Thymus (tissue), 11 donors: ENCODE data around the gene RTKN2. TPM values are rescaled to one million over a fixed set of nuclear protein-coding genes. Genes with fewer than 3 reads are reported as not detected.

Experiments used
- DNase-seq, 9 donors: peaks; one replicate each; pipeline ENCODE4 v3.0.0-alpha.2; 2013; ENCODE audit warnings: low spot score in 9 of 9, low read depth in 6 of 9, missing footprints in 1 of 9
- H3K27ac ChIP-seq, 2 donors: one replicate each; pipeline ENCODE4 v1.5.1; 2013; ENCODE audit warnings: control low read depth in 1 of 2, low read depth in 1 of 2, low read length in 1 of 2, mild to moderate bottlenecking in 1 of 2, moderate library complexity in 1 of 2
- H3K27me3 ChIP-seq, 2 donors: one replicate each; pipeline ENCODE4 v1.5.1; 2013; ENCODE audit warnings: low read length in 1 of 2; ENCODE audit not compliant: control insufficient read depth in 2 of 2, insufficient read depth in 1 of 2
- H3K36me3 ChIP-seq, 2 donors: one replicate each; pipeline ENCODE4 v1.5.1; 2013; ENCODE audit warnings: low read length in 1 of 2, mild to moderate bottlenecking in 1 of 2, moderate library complexity in 1 of 2; ENCODE audit not compliant: control insufficient read depth in 2 of 2, insufficient read depth in 2 of 2
- H3K4me1 ChIP-seq, 2 donors: one replicate each; pipeline ENCODE4 v1.5.1; 2013; ENCODE audit warnings: low read length in 2 of 2; ENCODE audit not compliant: control insufficient read depth in 2 of 2, insufficient read depth in 2 of 2
- H3K4me3 ChIP-seq, 2 donors: one replicate each; pipeline ENCODE4 v1.5.1; 2013; ENCODE audit warnings: low read length in 2 of 2, control low read depth in 1 of 2, mild to moderate bottlenecking in 1 of 2
- H3K9me3 ChIP-seq, 2 donors: one replicate each; pipeline ENCODE4 v1.5.1; 2013; ENCODE audit warnings: low read length in 1 of 2, mild to moderate bottlenecking in 1 of 2; ENCODE audit not compliant: control insufficient read depth in 2 of 2, insufficient read depth in 1 of 2
- WGBS: extraction: QIAGEN DNeasy Blood & Tissue Kit; methylation state at CpG from one replicate; pipeline ENCODE4 v1.1.7; 2013; 5-methylcytosine and 5-hydroxymethylcytosine counted together
- polyA plus RNA-seq: library from polyadenylated mRNA; stranded (reverse); fragments of 200-250 nt; gene quantifications from one replicate; pipeline ENCODE4 v1.2.3, GENCODE V29; 2013
- total RNA-seq: library from RNA; stranded (reverse); fragments of 120-200 nt; gene quantifications from one replicate; pipeline ENCODE4 v1.2.4, GENCODE V29; 2013
- donor health status: healthy.

The RTKN2 gene
- total and polyA plus RNA-seq, 2 donors = 5.0 to 6.2 TPM

GRCh38 chr10:62180677-62181076, 88.0 kb downstream of the RTKN2 start:
- 98% methylated on average over 4 of the region's 4 CpGs for WGBS
- H3K27ac ChIP-seq = no peak overlapping the region
- H3K27me3 ChIP-seq = no peaks in the 10 kb centered on the region
- no peak overlapping the region for H3K4me3 ChIP-seq
- DNase-seq = no peak
- peaks cover 0 to 13% of the 10 kb centered on the region in 2 donors for H3K9me3 ChIP-seq
- no peaks in the 10 kb centered on the region for H3K36me3 ChIP-seq
- peaks cover 18 to 30% of the 10 kb centered on the region in 2 donors for H3K4me1 ChIP-seq

- WGBS = 95% methylated on average over 2 of the region's 2 CpGs
- Histone ChIP-seq H3K27me3 (no peaks in the 10 kb centered on the region), H3K4me1 (peaks cover 10 to 14% of the 10 kb centered on the region in 2 donors), H3K27ac (no peak overlapping the region), H3K9me3 (peaks cover 0 to 13% of the 10 kb centered on the region in 2 donors), H3K36me3 (no peaks in the 10 kb centered on the region), H3K4me3 (no peak overlapping the region)
- no peak for DNase-seq
These were observed 90.1 kb downstream of the RTKN2 start for GRCh38 chr10:62178568-62178967.

DNA sequence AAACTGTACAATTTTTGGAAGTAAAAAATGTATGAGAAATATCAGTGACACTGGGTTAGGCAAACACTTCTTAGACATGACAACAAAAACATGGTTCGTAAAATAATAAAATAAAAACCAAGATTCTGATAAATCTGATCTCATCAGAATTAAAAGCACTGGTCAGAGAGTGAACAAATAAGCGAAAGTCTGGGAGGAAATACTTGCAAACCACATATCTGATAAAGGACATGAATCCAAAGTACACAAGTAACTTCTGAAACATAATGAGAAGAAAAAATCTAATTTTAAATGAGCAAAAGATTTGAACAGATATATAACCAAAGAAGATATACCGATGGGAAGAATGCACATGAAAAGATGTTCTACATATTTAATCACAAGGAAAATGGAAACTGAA, 91.5 kb downstream of the RTKN2 start:
- Histone ChIP-seq H3K27me3 (no peaks in the 10 kb centered on the region), H3K27ac (no peak overlapping the region), H3K9me3 (peaks cover 0 to 13% of the 10 kb centered on the region in 2 donors), H3K4me1 (peaks cover 2 to 7% of the 10 kb centered on the region in 2 donors), H3K36me3 (no peaks in the 10 kb centered on the region), H3K4me3 (no peak overlapping the region)
- DNase-seq = no peak
- WGBS = 90% methylated on average over 3 of the region's 3 CpGs

DNA sequence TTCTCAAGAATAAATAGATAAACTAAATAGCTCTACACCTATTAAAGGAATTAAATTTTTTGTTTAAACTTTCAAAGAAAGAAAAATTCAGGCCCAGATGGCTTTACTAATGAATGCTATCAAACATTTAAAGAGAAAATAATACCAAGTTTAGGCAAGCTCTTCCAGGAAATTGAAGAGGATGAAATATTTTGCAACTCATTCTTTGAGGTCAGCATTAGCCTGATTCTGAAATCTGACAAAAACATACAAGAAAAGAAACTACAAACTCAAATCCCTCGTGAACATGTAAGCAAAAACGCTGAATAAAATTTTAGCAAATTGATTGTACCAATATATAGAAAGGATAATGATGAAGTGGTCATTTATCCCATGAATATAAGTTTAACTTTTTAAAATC, 93.4 kb downstream of the RTKN2 start:
- H3K27me3 ChIP-seq = no peaks in the 10 kb centered on the region
- peaks cover 0 to 4% of the 10 kb centered on the region in 2 donors for H3K9me3 ChIP-seq
- H3K27ac ChIP-seq = no peak overlapping the region
- no peaks in the 10 kb centered on the region for H3K36me3 ChIP-seq
- H3K4me1 ChIP-seq = no peaks in the 10 kb centered on the region
- DNase-seq = no peak
- 23% methylated on average over 2 of the region's 2 CpGs for WGBS
- H3K4me3 ChIP-seq = no peak overlapping the region

DNA sequence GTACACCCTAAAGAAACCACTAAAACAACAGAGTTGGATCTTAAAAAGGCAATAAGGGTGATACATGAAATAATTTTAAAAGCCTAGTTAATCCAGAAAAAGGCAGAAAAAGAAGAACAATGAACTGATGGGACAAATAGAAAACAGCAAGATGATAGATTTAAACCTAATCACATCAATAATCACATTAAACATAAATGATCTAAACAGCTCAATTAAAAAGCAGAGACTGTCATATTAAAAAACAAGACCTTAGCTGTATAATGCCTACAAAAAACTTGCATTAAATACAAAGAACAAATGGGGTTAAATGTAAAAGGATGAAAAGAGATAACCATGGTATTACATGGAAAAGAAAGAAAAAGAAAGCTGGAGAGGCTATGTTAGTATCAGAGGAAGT, 96.2 kb downstream of the RTKN2 start:
- no peak overlapping the region for H3K4me3 ChIP-seq
- no peak overlapping the region for H3K27ac ChIP-seq
- no peaks in the 10 kb centered on the region for H3K36me3 ChIP-seq
- H3K9me3 ChIP-seq = peaks cover 0 to 4% of the 10 kb centered on the region in 2 donors
- no peak for DNase-seq
- H3K4me1 ChIP-seq = no peaks in the 10 kb centered on the region
- no peaks in the 10 kb centered on the region for H3K27me3 ChIP-seq

- no peak for DNase-seq
- Histone ChIP-seq H3K27ac (no peak overlapping the region), H3K27me3 (no peaks in the 10 kb centered on the region), H3K36me3 (no peaks in the 10 kb centered on the region), H3K4me3 (no peak overlapping the region), H3K4me1 (no peaks in the 10 kb centered on the region), H3K9me3 (peaks cover 0 to 4% of the 10 kb centered on the region in 2 donors)
- WGBS = 60% methylated on average over 2 of the region's 2 CpGs
These were observed 96.9 kb downstream of the RTKN2 start for GRCh38 chr10:62171791-62172190.

- DNase-seq = no peak
- H3K9me3 ChIP-seq = no peaks in the 10 kb centered on the region
- H3K36me3 ChIP-seq = no peaks in the 10 kb centered on the region
- no peak overlapping the region for H3K27ac ChIP-seq
- no peaks in the 10 kb centered on the region for H3K27me3 ChIP-seq
- H3K4me1 ChIP-seq = no peaks in the 10 kb centered on the region
- H3K4me3 ChIP-seq = no peak overlapping the region
- WGBS = 87% methylated on average over 1 of the region's 1 CpG
These were observed 97.9 kb downstream of the RTKN2 start for GRCh38 chr10:62170732-62171131.

DNA sequence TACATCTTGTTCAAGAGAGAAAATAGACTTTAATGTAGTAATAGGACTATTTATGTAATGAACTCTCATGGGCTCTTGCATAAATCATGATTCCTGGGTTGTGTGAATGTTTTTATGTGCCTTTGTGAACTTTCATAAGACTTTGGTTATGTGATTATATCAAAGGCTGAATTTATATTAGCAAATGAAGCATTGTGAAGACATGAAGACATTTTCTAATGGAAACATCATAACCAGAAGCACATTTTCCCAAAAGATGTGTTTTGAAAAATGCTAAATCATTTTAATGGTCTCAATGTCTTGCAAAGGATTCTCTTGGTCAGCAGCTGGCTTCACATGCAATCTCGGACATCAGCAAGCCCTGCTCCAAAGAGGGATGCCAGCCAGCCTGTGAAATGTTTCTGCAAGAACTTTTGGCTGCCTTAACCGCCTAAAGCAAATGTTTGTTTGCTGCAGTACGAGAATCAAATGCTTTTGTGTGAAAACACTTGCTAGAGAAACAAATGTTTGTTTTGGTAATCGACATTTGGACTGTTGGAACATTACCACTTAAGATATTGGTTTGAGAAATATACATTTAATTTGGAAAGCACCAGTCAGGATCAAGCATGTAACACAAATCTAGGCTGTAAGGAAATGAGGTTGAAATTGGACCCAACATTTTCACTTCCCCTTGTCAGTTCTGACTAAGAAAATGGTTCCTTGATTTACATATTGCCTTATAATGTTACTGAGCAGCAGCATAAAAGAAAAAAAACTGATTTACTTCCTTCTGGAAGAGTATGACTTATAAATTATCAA, 102.1 kb downstream of the RTKN2 start:
- H3K4me3 ChIP-seq = no peak overlapping the region
- H3K4me1 ChIP-seq = no peaks in the 10 kb centered on the region
- no peak overlapping the region for H3K27ac ChIP-seq
- 95% methylated on average over 4 of the region's 4 CpGs for WGBS
- no peaks in the 10 kb centered on the region for H3K36me3 ChIP-seq
- H3K9me3 ChIP-seq = no peaks in the 10 kb centered on the region
- no peak for DNase-seq
- no peaks in the 10 kb centered on the region for H3K27me3 ChIP-seq

DNA sequence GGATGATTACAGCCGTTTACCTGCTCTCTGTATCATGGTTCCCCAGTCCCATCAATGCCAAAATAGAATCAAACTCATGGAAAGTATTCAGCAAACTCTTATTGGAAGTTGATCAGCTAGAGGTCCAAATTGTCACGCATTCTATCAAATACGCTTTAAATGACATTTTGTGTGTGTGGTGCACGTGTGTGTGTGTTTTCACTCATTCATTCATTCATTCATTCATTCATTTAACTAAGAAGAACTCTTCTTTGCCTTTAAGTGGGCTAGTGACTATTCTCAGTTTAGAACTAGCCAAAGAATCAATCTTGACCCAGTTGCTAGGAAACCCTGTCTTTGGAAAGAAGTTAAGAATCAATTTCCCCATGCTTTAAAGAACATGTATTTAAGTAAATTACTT, 102.8 kb downstream of the RTKN2 start:
- no peak for DNase-seq
- Histone ChIP-seq H3K4me3 (no peak overlapping the region), H3K9me3 (no peaks in the 10 kb centered on the region), H3K27me3 (no peaks in the 10 kb centered on the region), H3K4me1 (no peaks in the 10 kb centered on the region), H3K27ac (no peak overlapping the region), H3K36me3 (no peaks in the 10 kb centered on the region)
- WGBS = 98% methylated on average over 4 of the region's 4 CpGs
